ENCODE results near the gene C1orf116.

DNA sequence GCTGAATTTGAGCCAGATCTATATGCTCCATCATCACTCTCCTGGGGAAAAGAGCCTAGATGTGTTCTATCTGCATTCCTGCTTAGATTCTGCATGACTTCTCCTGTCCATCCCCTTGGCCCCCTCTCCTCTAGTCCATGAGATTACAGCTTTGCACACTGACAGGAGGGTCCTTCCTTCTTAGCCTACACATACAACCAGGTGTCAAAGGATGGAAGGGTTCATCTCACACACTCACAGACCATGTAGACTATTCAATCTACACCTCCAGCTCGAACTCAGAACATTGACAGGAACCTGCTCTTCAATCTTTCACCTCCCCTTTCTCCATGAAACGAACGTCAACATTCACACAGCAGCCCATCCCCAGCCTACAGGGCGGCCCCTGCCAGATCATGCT is 13.8 kb downstream of the C1orf116 start:
- TF ChIP-seq, protein P1, sequence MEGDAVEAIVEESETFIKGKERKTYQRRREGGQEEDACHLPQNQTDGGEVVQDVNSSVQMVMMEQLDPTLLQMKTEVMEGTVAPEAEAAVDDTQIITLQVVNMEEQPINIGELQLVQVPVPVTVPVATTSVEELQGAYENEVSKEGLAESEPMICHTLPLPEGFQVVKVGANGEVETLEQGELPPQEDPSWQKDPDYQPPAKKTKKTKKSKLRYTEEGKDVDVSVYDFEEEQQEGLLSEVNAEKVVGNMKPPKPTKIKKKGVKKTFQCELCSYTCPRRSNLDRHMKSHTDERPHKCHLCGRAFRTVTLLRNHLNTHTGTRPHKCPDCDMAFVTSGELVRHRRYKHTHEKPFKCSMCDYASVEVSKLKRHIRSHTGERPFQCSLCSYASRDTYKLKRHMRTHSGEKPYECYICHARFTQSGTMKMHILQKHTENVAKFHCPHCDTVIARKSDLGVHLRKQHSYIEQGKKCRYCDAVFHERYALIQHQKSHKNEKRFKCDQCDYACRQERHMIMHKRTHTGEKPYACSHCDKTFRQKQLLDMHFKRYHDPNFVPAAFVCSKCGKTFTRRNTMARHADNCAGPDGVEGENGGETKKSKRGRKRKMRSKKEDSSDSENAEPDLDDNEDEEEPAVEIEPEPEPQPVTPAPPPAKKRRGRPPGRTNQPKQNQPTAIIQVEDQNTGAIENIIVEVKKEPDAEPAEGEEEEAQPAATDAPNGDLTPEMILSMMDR (IDR thresholded peaks at IDR 0.05; ENCODE audit: insufficient read depth, low read length) = no peak
- TF ChIP-seq GABPA (IDR thresholded peaks at IDR 0.05; ENCODE audit: low read depth) = no peak
